ENCODE data around the gene DRC3. TPM values are rescaled to one million over a fixed set of nuclear protein-coding genes. Genes with fewer than 3 reads are reported as not detected.

DRC3 gene
- polyA plus RNA-seq, 1 donor (not counting 4 experiments of a cell fraction or from before 2014, with no cell fraction given): 0.69 TPM

GRCh38 chr17:17924857-17925250 lies 47.8 kb upstream of the DRC3 start:
- Histone ChIP-seq H3K27ac (ENCODE audit: control insufficient read depth, insufficient read depth, low read length) (no peak overlapping the region), H3K79me2 (ENCODE audit: control insufficient read depth, insufficient read depth, low read length) (peaks cover 41% of the 10 kb centered on the region), H3K9ac (ENCODE audit: control insufficient read depth, extremely low read depth, insufficient read depth, low read length) (no peak overlapping the region), H2AFZ (ENCODE audit: control insufficient read depth, low read length) (no peak overlapping the region), H3K9me3 (ENCODE audit: control insufficient read depth, low read depth, low read length) (no peaks in the 10 kb centered on the region), H3K4me3 (ENCODE audit: control insufficient read depth in 2 of 3, extremely low read depth in 1 of 3, insufficient read depth in 2 of 3, low read depth in 1 of 3, low read length in 3 of 3) (no peak overlapping the region), H3K27me3 (ENCODE audit: control insufficient read depth, extremely low read depth, insufficient read depth, low read length) (no peaks in the 10 kb centered on the region), H3K4me2 (ENCODE audit: control insufficient read depth, extremely low read depth, insufficient read depth, low read depth, low read length) (no peak overlapping the region), H3K4me1 (ENCODE audit: control insufficient read depth, extremely low read depth, insufficient read depth, low read length) (peaks cover 52% of the 10 kb centered on the region), H4K20me1 (ENCODE audit: control insufficient read depth, extremely low read depth, insufficient read depth, low read length) (no peaks in the 10 kb centered on the region), H3K36me3 (ENCODE audit: control insufficient read depth in 2 of 2, extremely low read depth in 1 of 2, insufficient read depth in 2 of 2, low read length in 2 of 2) (no peaks in the 10 kb centered on the region), H3K9me1 (ENCODE audit: control insufficient read depth, extremely low read depth, insufficient read depth, low read length) (peaks cover 2% of the 10 kb centered on the region)
- dilution Hi-C loops (cut with MboI; ENCODE audit: extremely low pct_ligation_motif_present, low sequenced_read_pairs): no loop called here
- TF ChIP-seq EZH2 (IDR thresholded peaks at IDR 0.05; ENCODE audit: low read length): no peak
- no peak for TF ChIP-seq CTCF (optimal IDR thresholded peaks at IDR 0.05 in 1 of 3, IDR thresholded peaks at IDR 0.05 in 1 of 3, conservative IDR thresholded peaks at IDR 0.05 in 1 of 3; ENCODE audit: extremely low read depth in 1 of 3, insufficient read depth in 2 of 3, low read length in 3 of 3)
- FAIRE-seq (no peak), DNase-seq (ENCODE audit: low read depth, low spot score) (no peak)

GRCh38 chr17:17926036-17926435 lies 46.6 kb upstream of the DRC3 start:
- H3K27me3 ChIP-seq (ENCODE audit: control insufficient read depth, extremely low read depth, insufficient read depth, low read length): no peaks in the 10 kb centered on the region
- no peaks in the 10 kb centered on the region for H3K36me3 ChIP-seq (ENCODE audit: control insufficient read depth in 2 of 2, extremely low read depth in 1 of 2, insufficient read depth in 2 of 2, low read length in 2 of 2)
- peaks cover 2% of the 10 kb centered on the region for H3K9me1 ChIP-seq (ENCODE audit: control insufficient read depth, extremely low read depth, insufficient read depth, low read length)
- H3K4me3 ChIP-seq (ENCODE audit: control insufficient read depth in 2 of 3, extremely low read depth in 1 of 3, insufficient read depth in 2 of 3, low read depth in 1 of 3, low read length in 3 of 3): no peak overlapping the region
- H3K79me2 ChIP-seq (ENCODE audit: control insufficient read depth, insufficient read depth, low read length): peaks cover 46% of the 10 kb centered on the region
- dilution Hi-C loops (cut with MboI; ENCODE audit: extremely low pct_ligation_motif_present, low sequenced_read_pairs): no loop called here
- no peak overlapping the region for H3K4me2 ChIP-seq (ENCODE audit: control insufficient read depth, extremely low read depth, insufficient read depth, low read depth, low read length)
- H3K4me1 ChIP-seq (ENCODE audit: control insufficient read depth, extremely low read depth, insufficient read depth, low read length): peaks cover 47% of the 10 kb centered on the region
- H4K20me1 ChIP-seq (ENCODE audit: control insufficient read depth, extremely low read depth, insufficient read depth, low read length): no peaks in the 10 kb centered on the region
- DNase-seq (ENCODE audit: low read depth, low spot score): no peak
- H3K27ac ChIP-seq (ENCODE audit: control insufficient read depth, insufficient read depth, low read length): no peak overlapping the region
- FAIRE-seq: no peak
- H3K9me3 ChIP-seq (ENCODE audit: control insufficient read depth, low read depth, low read length): no peaks in the 10 kb centered on the region
- TF ChIP-seq EZH2 (IDR thresholded peaks at IDR 0.05; ENCODE audit: low read length) (no peak), CTCF (optimal IDR thresholded peaks at IDR 0.05 in 1 of 3, IDR thresholded peaks at IDR 0.05 in 1 of 3, conservative IDR thresholded peaks at IDR 0.05 in 1 of 3; ENCODE audit: extremely low read depth in 1 of 3, insufficient read depth in 2 of 3, low read length in 3 of 3) (no peak)
- no peak overlapping the region for H2AFZ ChIP-seq (ENCODE audit: control insufficient read depth, low read length)
- H3K9ac ChIP-seq (ENCODE audit: control insufficient read depth, extremely low read depth, insufficient read depth, low read length): no peak overlapping the region
